ENCODE data around the gene LIN52. TPM values are rescaled to one million over a fixed set of nuclear protein-coding genes. Genes with fewer than 3 reads are reported as not detected.

LIN52 gene
- total RNA-seq, 4 donors from 2014 or later: 5.6 to 11.3 (median 10.8) TPM

DNA sequence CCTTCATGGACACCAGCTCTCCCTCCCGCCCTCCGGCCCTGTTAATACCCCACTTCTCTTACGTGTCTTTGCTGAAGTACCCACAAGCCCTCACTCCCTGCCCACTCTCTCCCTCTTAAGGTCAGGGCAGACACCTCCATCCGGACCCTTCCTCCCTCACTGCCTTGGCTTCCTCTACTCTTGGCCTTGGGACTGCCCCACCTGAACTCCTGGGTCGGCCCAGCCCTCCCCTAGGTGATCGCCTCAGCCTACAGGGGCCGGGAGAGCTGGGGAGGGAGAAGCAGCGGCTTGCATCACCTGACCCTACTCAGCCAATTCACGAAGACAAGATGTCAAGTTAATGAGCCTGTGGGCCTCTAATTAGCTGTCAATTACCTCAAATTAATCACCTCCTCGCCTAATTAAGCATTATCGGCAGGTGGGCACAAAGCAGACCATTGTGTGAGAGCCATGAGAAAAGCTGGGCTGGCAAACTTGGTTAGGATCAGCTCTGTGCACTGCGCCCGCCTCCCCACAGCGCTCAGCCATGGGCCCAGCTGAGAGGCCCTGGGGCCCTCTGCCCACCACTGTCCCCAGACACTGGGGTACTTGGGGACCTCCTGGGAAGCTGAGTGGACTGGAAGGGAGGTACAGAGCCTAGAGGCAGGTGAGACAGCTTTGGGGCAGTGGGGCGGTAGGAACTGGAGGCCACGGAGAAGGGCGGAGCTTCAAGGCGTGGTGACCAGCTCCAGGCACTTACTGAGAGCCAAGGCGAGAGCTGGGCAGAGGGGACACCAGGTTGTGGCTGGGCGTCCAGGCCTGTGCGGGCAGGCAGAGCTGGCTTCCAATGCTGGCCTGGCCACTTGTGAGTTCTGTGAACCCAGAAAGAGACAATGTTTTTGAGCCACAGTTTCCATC is 129.4 kb downstream of the LIN52 start:
- ATAC-seq (ENCODE audit: low FRiP score) (no peak), DNase-seq (ENCODE audit: low spot score) (no peak)
- TF ChIP-seq CTCF (IDR thresholded peaks at IDR 0.05): no peak

DNA sequence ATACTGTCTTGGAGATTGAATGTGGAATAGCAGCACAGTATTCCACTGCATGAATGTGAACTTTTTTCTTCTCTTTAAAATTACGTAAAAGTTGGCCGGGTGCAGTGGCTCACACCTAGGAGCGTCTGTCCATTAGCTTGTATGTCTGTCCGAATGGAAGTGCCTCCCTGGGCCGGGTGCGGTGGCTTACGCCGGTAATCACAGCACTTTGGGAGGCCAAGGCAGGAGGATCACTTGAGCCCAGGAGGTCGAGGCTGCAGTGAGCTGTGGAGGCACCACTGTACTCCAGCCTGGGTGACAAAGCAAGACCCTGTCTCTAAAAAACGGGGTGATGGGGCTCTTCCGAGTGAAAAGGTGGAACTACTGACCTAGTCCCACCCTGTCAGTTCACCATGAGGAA is 131.9 kb downstream of the LIN52 start:
- no peak for ATAC-seq (ENCODE audit: low FRiP score)
- no peak for TF ChIP-seq CTCF (IDR thresholded peaks at IDR 0.05)
- no peak for DNase-seq (ENCODE audit: low spot score)

DNA sequence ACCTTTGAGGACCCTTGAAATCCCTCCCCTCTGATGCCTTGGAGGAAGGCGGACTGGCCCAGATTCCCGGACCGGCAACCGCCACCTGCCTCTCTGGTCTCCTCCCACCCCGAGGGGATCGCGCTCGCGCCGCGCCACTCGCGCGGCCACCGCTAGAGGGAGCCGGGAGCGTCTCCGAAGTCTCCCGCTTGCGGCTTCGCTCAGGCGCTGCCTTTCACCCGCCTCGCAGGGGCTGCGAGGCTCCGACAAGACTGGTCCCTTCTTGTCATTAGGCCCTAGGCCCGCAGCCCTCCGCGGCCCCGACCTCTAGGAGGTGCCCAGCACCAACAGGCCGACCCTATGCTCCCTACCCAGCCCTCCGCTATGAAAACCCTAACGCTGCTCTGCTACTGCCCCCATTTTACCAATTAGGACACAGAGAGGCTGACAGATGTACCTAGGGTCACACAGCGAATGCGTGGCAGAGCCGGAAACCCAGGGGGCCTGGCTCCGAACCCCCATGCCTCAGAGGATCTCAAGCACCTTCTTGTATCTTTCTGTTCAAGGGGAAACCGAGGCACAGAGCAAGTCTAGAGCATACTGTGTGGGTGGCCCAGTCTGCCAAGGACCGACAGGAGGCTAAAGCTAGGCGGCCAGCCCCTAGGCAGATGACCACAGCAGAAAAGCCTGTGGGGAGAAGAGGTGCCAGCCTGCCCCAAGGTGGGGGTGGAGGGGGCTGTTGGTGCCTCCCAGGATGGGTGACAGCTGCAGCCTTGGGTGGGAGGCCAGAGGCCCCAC is 133.1 kb downstream of the LIN52 start:
- TF ChIP-seq CTCF (IDR thresholded peaks at IDR 0.05): peak in 1 of 3 donors; percentile 33
- DNase-seq (ENCODE audit: low spot score) (peak; percentile 51), ATAC-seq (ENCODE audit: low FRiP score) (no peak)

GRCh38 chr14:74218462-74218861 is 133.7 kb downstream of the LIN52 start:
- DNase-seq (ENCODE audit: low spot score) (no peak), ATAC-seq (ENCODE audit: low FRiP score) (no peak)
- no peak for TF ChIP-seq CTCF (IDR thresholded peaks at IDR 0.05)

- ATAC-seq (ENCODE audit: low FRiP score) (no peak), DNase-seq (ENCODE audit: low spot score) (no peak)
- TF ChIP-seq CTCF (IDR thresholded peaks at IDR 0.05): no peak
Measured at GRCh38 chr14:74219277-74220205, 134.8 kb downstream of the LIN52 start.

DNA sequence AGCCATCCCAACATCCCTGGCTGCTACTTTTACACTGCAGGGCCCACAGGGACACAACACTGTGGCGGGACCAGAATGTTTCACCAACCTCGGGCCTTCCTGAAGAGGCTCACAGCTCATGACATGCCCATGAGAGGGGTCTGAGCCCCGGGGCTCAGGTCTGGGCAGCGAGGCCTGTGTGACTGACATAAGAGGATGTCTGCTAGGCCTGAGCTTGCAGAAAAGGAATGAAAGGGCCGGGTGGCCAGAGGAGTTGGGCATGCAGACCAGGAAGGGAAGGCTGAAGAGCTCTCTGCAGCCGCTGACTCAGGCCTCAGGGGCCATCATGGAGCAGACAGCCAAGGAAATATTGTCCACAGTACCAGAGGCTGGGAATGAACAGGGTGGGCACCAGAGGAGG is 136.2 kb downstream of the LIN52 start:
- DNase-seq (ENCODE audit: low spot score) (no peak), ATAC-seq (ENCODE audit: low FRiP score) (no peak)
- TF ChIP-seq CTCF (IDR thresholded peaks at IDR 0.05): no peak

Measured in omental fat pad (tissue), 4 donors.